Esophagus squamous epithelium (tissue), 5 donors: ENCODE data around the gene STARD9. TPM values are rescaled to one million over a fixed set of nuclear protein-coding genes. Genes with fewer than 3 reads are reported as not detected.

Source experiments
- DNase-seq: peaks from one replicate; lab custom pipeline; 2025; lab: John Stamatoyannopoulos, UW
- H3K27ac ChIP-seq, 4 donors: fragments of 200-600 bp; sonication (generic); one replicate each; pipeline ENCODE4 v1.5.1; 2016 to 2019; ENCODE audit warnings: mild to moderate bottlenecking in 1 of 4
- H3K27me3 ChIP-seq, 4 donors: fragments of 200-600 bp; sonication (generic); 1 replicate in 3 of 4; 2 replicates in 1 of 4; pipeline versions ENCODE4 v1.5.1 to v1.6.0; 2017 to 2021; ENCODE audit warnings: antibody characterized with exemption in 1 of 4
- H3K36me3 ChIP-seq, 3 donors: fragments of 200-600 bp; sonication (generic); one replicate each; pipeline ENCODE4 v1.5.1; 2016 to 2019
- H3K4me1 ChIP-seq, 3 donors: fragments of 200-600 bp; sonication (generic); one replicate each; pipeline ENCODE4 v1.5.1; 2017 to 2019
- H3K4me3 ChIP-seq, 4 donors: fragments of 200-600 bp; sonication (generic); 1 replicate in 3 of 4; 2 replicates in 1 of 4; pipeline ENCODE4 v1.5.1; 2016 to 2019; ENCODE audit warnings: mild to moderate bottlenecking in 2 of 4, moderate library complexity in 1 of 4
- H3K9me3 ChIP-seq, 3 donors: fragments of 200-600 bp; sonication (generic); one replicate each; pipeline ENCODE4 v1.5.1; 2016 to 2019
- POLR2A ChIP-seq, 4 donors: fragments of 450-650 bp; IDR thresholded peaks; one replicate each; pipeline ENCODE4 v1.6.1; 2017; ENCODE audit warnings: antibody characterized with exemption in 4 of 4, mild to moderate bottlenecking in 4 of 4, moderate library complexity in 3 of 4
- WGBS, 2 donors: methylation state at CpG; one replicate each; pipeline ENCODE4 v1.1.5; 2018; 5-methylcytosine and 5-hydroxymethylcytosine counted together
- intact Hi-C: fragments of 100-400 bp; cut with DNase I; formaldehyde crosslinking; loops from one replicate; pipeline ENCODE4 v1.15.0; 2022
- total RNA-seq, 4 donors: library from RNA; depleted of rRNA; stranded (reverse); fragments of >200 nt; gene quantifications; one replicate each; pipeline ENCODE4 v1.1.0, GENCODE V29; 2016
- TF ChIP-seq, protein P1 (sequence below), 6 experiments: fragments of 450-650 bp in 4 of 6; fragments of 200-600 bp in 2 of 6; sonication (generic) in 2 of 6; IDR thresholded peaks; one replicate each; pipeline ENCODE4 v1.5.1; 2016 to 2019; ENCODE audit warnings: antibody characterized with exemption in 6 of 6, mild to moderate bottlenecking in 4 of 6, moderate library complexity in 4 of 6
- donor health status: DM: yes; HTN: yes; CAD: no.

Gene STARD9
- total RNA-seq, 4 donors from 2014 or later = 1.4 to 14.5 (median 2.3) TPM

DNA sequence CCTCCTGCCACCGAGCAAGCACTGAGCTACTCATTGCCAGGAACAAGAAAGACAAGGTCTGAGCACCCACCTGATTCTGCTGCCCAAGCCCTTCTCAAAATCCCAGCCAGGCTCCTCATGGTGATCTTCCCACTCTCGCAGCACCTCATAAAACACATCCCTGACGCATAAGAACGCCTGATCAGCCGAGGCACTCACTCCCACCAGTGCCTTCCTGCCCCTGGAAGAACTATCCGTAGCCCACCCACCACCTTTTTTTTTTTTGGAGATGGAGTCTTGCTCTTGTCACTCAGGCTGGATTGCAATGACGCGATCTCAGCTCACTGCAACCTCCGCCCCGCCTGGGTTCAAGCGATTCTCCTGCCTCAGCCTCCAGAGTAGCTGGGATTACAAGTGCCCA lies 157.6 kb downstream of the STARD9 start:
- peaks cover 10 to 26% (median 13%) of the 10 kb centered on the region in 3 donors for H3K4me1 ChIP-seq
- H3K27ac ChIP-seq = no peak overlapping the region
- H3K36me3 ChIP-seq = peaks cover 17 to 74% (median 26%) of the 10 kb centered on the region in 3 donors
- H3K4me3 ChIP-seq = no peak overlapping the region
- H3K9me3 ChIP-seq = no peaks in the 10 kb centered on the region
- intact Hi-C loops = loop anchor here (10.0 kb wide), 1 partner anchor 192 kb away; the partner anchor contains the start of gene TTBK2
- 82 to 89% methylated on average over 11 of the region's 11 CpGs for WGBS, 2 donors
- H3K27me3 ChIP-seq = no peaks in the 10 kb centered on the region
- TF ChIP-seq, protein P1, sequence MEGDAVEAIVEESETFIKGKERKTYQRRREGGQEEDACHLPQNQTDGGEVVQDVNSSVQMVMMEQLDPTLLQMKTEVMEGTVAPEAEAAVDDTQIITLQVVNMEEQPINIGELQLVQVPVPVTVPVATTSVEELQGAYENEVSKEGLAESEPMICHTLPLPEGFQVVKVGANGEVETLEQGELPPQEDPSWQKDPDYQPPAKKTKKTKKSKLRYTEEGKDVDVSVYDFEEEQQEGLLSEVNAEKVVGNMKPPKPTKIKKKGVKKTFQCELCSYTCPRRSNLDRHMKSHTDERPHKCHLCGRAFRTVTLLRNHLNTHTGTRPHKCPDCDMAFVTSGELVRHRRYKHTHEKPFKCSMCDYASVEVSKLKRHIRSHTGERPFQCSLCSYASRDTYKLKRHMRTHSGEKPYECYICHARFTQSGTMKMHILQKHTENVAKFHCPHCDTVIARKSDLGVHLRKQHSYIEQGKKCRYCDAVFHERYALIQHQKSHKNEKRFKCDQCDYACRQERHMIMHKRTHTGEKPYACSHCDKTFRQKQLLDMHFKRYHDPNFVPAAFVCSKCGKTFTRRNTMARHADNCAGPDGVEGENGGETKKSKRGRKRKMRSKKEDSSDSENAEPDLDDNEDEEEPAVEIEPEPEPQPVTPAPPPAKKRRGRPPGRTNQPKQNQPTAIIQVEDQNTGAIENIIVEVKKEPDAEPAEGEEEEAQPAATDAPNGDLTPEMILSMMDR (IDR thresholded peaks at IDR 0.05) = no peak
- no peak for TF ChIP-seq POLR2A (IDR thresholded peaks at IDR 0.05)
- no peak for DNase-seq

DNA sequence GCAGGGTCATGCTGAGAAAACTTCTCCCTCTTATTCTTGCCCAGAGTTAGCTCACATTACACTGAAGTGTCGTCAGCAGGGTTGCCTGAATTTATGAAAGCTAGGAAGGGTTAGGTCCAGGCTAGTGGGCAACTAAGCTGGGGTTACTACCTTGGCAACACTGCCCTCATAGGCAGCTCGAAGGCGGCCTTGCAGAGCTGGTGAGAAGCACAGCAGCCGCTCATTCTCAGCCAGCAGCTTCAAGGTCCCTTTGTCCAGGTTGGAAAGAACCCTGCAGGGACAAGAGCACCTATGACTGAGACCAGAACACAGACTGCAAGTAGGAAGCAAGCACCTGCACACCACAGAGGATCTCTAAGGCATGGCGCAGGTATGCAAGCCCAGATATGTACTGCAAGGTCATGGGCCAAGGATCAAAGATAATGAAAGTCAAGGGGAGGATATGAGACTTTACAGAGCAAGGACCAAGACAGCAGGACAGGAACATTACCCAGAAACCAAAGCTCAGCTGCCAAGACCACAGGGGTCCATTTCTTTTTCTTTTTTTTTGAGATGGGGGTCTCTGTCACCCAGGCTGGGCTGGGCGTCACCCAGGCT lies 158.8 kb downstream of the STARD9 start:
- H3K9me3 ChIP-seq = no peaks in the 10 kb centered on the region
- H3K4me3 ChIP-seq = no peak overlapping the region
- no peak for DNase-seq
- intact Hi-C loops = loop anchor here (10.0 kb wide), 1 partner anchor 191 kb away; the partner anchor contains the start of gene TTBK2
- no peak for TF ChIP-seq POLR2A (IDR thresholded peaks at IDR 0.05)
- TF ChIP-seq, protein P1 (IDR thresholded peaks at IDR 0.05) = no peak
- 91 to 100% methylated on average over 3 of the region's 6 CpGs for WGBS, 2 donors
- peaks cover 12 to 63% (median 16%) of the 10 kb centered on the region in 3 donors for H3K36me3 ChIP-seq
- no peaks in the 10 kb centered on the region for H3K27me3 ChIP-seq
- H3K27ac ChIP-seq = no peak overlapping the region
- peaks cover 10 to 28% (median 13%) of the 10 kb centered on the region in 3 donors for H3K4me1 ChIP-seq

DNA sequence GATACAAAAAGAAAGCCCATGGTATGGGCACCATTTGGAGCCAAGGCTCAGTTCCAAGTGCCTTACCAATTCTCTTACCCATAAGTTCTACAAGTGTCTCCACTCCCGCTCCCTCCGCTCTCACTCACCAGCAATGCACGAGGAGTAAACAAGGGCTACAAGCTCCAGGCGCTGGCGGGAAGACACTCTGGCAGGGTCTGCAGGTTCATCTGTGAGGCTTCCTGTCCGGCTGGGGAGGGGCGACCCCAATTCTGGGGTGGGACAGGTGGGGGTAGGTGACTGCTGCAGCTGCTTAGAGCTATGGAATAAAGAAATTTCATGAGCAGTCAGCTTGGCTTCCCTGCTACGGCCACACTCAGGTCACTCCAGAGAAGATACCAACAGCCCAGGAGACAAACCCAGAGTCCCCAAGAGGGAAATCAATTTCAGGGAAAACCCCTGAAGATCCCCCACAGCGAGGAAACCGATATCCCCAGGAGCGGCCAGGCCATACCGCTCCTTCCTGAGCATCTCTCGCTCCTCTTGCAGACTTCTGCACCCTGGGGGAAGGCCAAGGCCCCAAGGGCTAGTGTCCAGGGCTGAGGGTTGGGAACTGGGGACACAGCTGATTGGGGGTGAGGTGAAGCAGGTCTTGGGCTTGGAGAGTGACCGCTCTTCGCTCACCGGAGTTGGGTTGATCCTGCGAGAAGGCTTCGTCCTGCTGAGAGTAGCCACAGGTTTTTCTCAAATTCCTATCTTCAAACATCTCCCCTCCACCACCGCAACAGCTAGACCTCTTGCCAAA lies 160.2 kb downstream of the STARD9 start:
- H3K27me3 ChIP-seq = no peaks in the 10 kb centered on the region
- TF ChIP-seq, protein P1 (IDR thresholded peaks at IDR 0.05) = no peak
- no peak for TF ChIP-seq POLR2A (IDR thresholded peaks at IDR 0.05)
- 79 to 85% methylated on average over 12 to 15 of the region's 19 CpGs for WGBS, 2 donors
- intact Hi-C loops = loop anchor here (10.0 kb wide), 1 partner anchor 189 kb away; the partner anchor contains the start of gene TTBK2
- H3K4me3 ChIP-seq = peak overlapping the region; percentile 68 to 99 (median 82)
- H3K36me3 ChIP-seq = peaks cover 4 to 49% (median 15%) of the 10 kb centered on the region in 3 donors
- H3K4me1 ChIP-seq = peaks cover 10 to 28% (median 13%) of the 10 kb centered on the region in 3 donors
- peak overlapping the region; percentile 80 to 97 (median 94) for H3K27ac ChIP-seq
- no peak for DNase-seq
- H3K9me3 ChIP-seq = no peaks in the 10 kb centered on the region

DNA sequence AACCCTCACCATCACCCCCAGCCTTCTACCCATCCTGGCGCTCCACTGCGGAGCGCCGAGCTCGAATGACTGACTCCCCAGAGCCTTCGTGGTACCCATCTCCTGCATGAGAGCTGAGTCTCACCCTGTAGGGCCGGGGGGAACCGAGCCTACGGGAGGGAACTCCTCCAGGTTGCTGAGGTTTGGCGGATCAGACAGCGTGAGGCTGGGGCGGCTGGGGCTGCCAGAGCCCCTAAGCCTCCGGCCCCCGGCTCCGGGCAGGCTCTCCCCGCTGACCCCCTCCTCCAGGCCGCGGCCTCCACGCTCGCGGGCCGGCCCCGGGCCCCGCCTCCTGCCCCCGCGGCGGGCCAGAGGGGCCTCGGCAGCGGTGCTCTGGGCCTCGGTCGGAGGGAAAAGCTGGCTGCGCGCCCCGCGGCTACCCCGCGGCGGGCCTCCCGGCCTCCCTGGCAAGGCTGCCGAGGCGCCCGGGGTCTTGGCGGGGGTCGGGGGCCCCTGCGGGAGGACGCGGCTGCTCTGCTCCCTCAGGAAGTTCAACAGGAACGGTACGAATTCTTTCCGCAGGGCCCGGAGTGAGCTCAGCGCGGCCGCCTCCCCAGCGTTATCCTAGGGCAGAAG lies 160.9 kb downstream of the STARD9 start:
- intact Hi-C loops = loop anchor here (10.0 kb wide), 1 partner anchor 189 kb away; the partner anchor contains the start of gene TTBK2
- H3K27ac ChIP-seq = peak overlapping the region; percentile 80 to 97 (median 94)
- DNase-seq = no peak
- H3K27me3 ChIP-seq = no peaks in the 10 kb centered on the region
- no peak for TF ChIP-seq POLR2A (IDR thresholded peaks at IDR 0.05)
- TF ChIP-seq, protein P1 (IDR thresholded peaks at IDR 0.05) = no peak
- no peaks in the 10 kb centered on the region for H3K9me3 ChIP-seq
- H3K36me3 ChIP-seq = peaks cover 3 to 42% (median 14%) of the 10 kb centered on the region in 3 donors
- peak overlapping the region; percentile 68 to 99 (median 82) for H3K4me3 ChIP-seq
- 3 to 5% methylated on average over 4 to 14 of the region's 55 CpGs for WGBS, 2 donors
- peaks cover 10 to 28% (median 13%) of the 10 kb centered on the region in 3 donors for H3K4me1 ChIP-seq
